Lower leg skin (tissue), 3 donors: ENCODE data around the gene AOPEP.

Source experiments
- POLR2A ChIP-seq, 2 donors: fragments of 450-650 bp; IDR thresholded peaks; one replicate each; pipeline ENCODE4 v1.6.1; 2016 to 2017; ENCODE audit warnings: antibody characterized with exemption in 2 of 2, mild to moderate bottlenecking in 1 of 2, moderate library complexity in 1 of 2
- TF ChIP-seq, protein P1 (sequence below), 3 donors: fragments of 450-650 bp; IDR thresholded peaks; one replicate each; pipeline ENCODE4 v1.5.1; 2016; ENCODE audit warnings: antibody characterized with exemption in 3 of 3, mild to moderate bottlenecking in 3 of 3, moderate library complexity in 2 of 3

- TF ChIP-seq, protein P1, sequence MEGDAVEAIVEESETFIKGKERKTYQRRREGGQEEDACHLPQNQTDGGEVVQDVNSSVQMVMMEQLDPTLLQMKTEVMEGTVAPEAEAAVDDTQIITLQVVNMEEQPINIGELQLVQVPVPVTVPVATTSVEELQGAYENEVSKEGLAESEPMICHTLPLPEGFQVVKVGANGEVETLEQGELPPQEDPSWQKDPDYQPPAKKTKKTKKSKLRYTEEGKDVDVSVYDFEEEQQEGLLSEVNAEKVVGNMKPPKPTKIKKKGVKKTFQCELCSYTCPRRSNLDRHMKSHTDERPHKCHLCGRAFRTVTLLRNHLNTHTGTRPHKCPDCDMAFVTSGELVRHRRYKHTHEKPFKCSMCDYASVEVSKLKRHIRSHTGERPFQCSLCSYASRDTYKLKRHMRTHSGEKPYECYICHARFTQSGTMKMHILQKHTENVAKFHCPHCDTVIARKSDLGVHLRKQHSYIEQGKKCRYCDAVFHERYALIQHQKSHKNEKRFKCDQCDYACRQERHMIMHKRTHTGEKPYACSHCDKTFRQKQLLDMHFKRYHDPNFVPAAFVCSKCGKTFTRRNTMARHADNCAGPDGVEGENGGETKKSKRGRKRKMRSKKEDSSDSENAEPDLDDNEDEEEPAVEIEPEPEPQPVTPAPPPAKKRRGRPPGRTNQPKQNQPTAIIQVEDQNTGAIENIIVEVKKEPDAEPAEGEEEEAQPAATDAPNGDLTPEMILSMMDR (IDR thresholded peaks at IDR 0.05), result no peak
- TF ChIP-seq POLR2A (IDR thresholded peaks at IDR 0.05), result no peak
These were observed 19.5 kb downstream of the AOPEP start for GRCh38 chr9:94745806-94746540.
